Loucy (cell line): Measurements from ENCODE around the gene MTFR2.

ENCODE experiments used
- H2AFZ ChIP-seq: fragments of 200-600 bp; sonication (generic); 2 replicates; pipeline ENCODE4 v1.6.0; 2016; ENCODE audit warnings: antibody characterized with exemption, mild to moderate bottlenecking, low read length, moderate library complexity
- H3F3A ChIP-seq: fragments of 200-600 bp; 2 replicates; pipeline ENCODE4 v1.6.0; 2016; ENCODE audit warnings: antibody characterized with exemption, low read depth, mild to moderate bottlenecking
- H3K27me3 ChIP-seq: fragments of 200-600 bp; sonication (generic); 2 replicates; pipeline ENCODE4 v1.6.1; 2014; ENCODE audit warnings: low read length, mild to moderate bottlenecking; ENCODE audit not compliant: insufficient read depth, poor library complexity, severe bottlenecking
- H3K36me3 ChIP-seq: fragments of 200-600 bp; sonication (generic); 2 replicates; pipeline ENCODE4 v1.6.1; 2016; ENCODE audit warnings: low read length; ENCODE audit not compliant: insufficient read depth
- H3K4me1 ChIP-seq: fragments of 200-600 bp; sonication (generic); 2 replicates; pipeline ENCODE4 v1.5.1; 2014; ENCODE audit warnings: low read length, mild to moderate bottlenecking; ENCODE audit not compliant: insufficient read depth, poor library complexity, severe bottlenecking
- H3K4me2 ChIP-seq: fragments of 200-600 bp; sonication (generic); 2 replicates; pipeline ENCODE4 v1.6.0; 2014; ENCODE audit warnings: antibody characterized with exemption, low read length, low read depth, mild to moderate bottlenecking; ENCODE audit not compliant: poor library complexity, severe bottlenecking
- H3K4me3 ChIP-seq: fragments of 200-600 bp; sonication (generic); 2 replicates; pipeline ENCODE4 v1.5.1; 2014; ENCODE audit warnings: low read length, mild to moderate bottlenecking, mixed read lengths; ENCODE audit not compliant: poor library complexity, severe bottlenecking
- H3K79me2 ChIP-seq: fragments of 200-600 bp; sonication (generic); 2 replicates; pipeline ENCODE4 v1.6.1; 2014; ENCODE audit warnings: low read length; ENCODE audit not compliant: insufficient read depth
- H3K9ac ChIP-seq: fragments of 200-600 bp; sonication (generic); 2 replicates; pipeline ENCODE4 v1.6.0; 2014; ENCODE audit warnings: mild to moderate bottlenecking, low read depth, low read length, moderate library complexity; ENCODE audit not compliant: poor library complexity, severe bottlenecking
- H3K9me2 ChIP-seq: fragments of 200-600 bp; sonication (generic); replicated peaks from 2 replicates; pipeline ENCODE4 v1.6.1; 2016; ENCODE audit warnings: low read depth, low read length, mixed read lengths
- H3K9me3 ChIP-seq: fragments of 200-600 bp; sonication (generic); 2 replicates; pipeline ENCODE4 v1.6.1; 2014; ENCODE audit warnings: mild to moderate bottlenecking, antibody characterized with exemption, low read length, low read depth; ENCODE audit not compliant: insufficient read depth
- H4K20me1 ChIP-seq: fragments of 200-600 bp; sonication (generic); 2 replicates; pipeline ENCODE4 v1.6.0; 2014; ENCODE audit warnings: antibody characterized with exemption, low read length, mild to moderate bottlenecking; ENCODE audit not compliant: insufficient read depth, poor library complexity, severe bottlenecking
- EZH2phosphoT487 ChIP-seq: fragments of 200-600 bp; IDR thresholded peaks from 2 replicates; pipeline ENCODE4 v1.6.1; 2018; ENCODE audit warnings: antibody characterized with exemption, mild to moderate bottlenecking, moderate library complexity, borderline replicate concordance
- TF ChIP-seq, protein P1 (sequence below): fragments of 200-600 bp; sonication (generic); conservative IDR thresholded peaks from 2 replicates; pipeline ENCODE4 v1.5.1; 2014; ENCODE audit warnings: mild to moderate bottlenecking, antibody characterized with exemption, low read length

Gene MTFR2

GRCh38 chr6:136289579-136290409 lies 39.7 kb upstream of the MTFR2 start, which contains the start of gene BCLAF1:
TSS of gene BCLAF1 (minus strand) at chr6:136289846. CDS start at chr6:136279866, 9,980 bp downstream.
- Histone ChIP-seq H3K9me3 (no peaks in the 10 kb centered on the region), H3K36me3 (no peaks in the 10 kb centered on the region), H3F3A (0 out of 2 replicates have a peak, but pooled peaks cover 3% of the 10 kb centered on the region), H3K27me3 (no peaks in the 10 kb centered on the region), H3K9ac (peak within 1 kb of the TSS; percentile 95), H3K4me3 (peak within 1 kb of the TSS; percentile 89), H2AFZ (peak within 1 kb of the TSS; percentile 85), H3K9me2 (no peaks in the 10 kb centered on the region), H3K4me2 (peak within 1 kb of the TSS; percentile 90), H3K79me2 (peaks cover 46% of the 10 kb centered on the region), H4K20me1 (peaks cover 43% of the 10 kb centered on the region), H3K4me1 (peaks cover 21% of the 10 kb centered on the region)
- TF ChIP-seq, protein P1, sequence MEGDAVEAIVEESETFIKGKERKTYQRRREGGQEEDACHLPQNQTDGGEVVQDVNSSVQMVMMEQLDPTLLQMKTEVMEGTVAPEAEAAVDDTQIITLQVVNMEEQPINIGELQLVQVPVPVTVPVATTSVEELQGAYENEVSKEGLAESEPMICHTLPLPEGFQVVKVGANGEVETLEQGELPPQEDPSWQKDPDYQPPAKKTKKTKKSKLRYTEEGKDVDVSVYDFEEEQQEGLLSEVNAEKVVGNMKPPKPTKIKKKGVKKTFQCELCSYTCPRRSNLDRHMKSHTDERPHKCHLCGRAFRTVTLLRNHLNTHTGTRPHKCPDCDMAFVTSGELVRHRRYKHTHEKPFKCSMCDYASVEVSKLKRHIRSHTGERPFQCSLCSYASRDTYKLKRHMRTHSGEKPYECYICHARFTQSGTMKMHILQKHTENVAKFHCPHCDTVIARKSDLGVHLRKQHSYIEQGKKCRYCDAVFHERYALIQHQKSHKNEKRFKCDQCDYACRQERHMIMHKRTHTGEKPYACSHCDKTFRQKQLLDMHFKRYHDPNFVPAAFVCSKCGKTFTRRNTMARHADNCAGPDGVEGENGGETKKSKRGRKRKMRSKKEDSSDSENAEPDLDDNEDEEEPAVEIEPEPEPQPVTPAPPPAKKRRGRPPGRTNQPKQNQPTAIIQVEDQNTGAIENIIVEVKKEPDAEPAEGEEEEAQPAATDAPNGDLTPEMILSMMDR, result no peak
- TF ChIP-seq EZH2phosphoT487, result no peak

DNA sequence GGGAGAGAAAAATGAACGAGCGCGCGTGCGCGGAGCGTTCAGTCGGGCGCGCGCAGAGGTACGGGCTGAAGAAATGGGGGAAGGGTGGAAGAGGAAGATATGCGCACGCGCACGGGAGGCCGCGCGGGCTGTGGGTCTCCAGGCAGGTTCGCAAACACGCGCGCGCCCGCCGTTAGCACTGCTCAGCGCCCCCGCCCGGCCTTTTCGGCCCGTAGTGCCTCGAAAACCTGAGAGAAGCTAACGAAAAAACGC lies 39.1 kb upstream of the MTFR2 start:
- Histone ChIP-seq H3K36me3 (no peaks in the 10 kb centered on the region), H3K27me3 (no peaks in the 10 kb centered on the region), H4K20me1 (peaks cover 48% of the 10 kb centered on the region), H3K9me2 (no peaks in the 10 kb centered on the region), H2AFZ (peak overlapping the region; percentile 80; the same call in 1 of the 2 replicates), H3K9ac (peak overlapping the region; percentile 95), H3F3A (0 out of 2 replicates have a peak, but pooled peaks cover 3% of the 10 kb centered on the region), H3K4me3 (peak overlapping the region; percentile 89), H3K79me2 (peaks cover 52% of the 10 kb centered on the region), H3K4me1 (peaks cover 22% of the 10 kb centered on the region), H3K9me3 (no peaks in the 10 kb centered on the region), H3K4me2 (peak overlapping the region; percentile 89)
- TF ChIP-seq, protein P1, result no peak
- TF ChIP-seq EZH2phosphoT487, result no peak

DNA sequence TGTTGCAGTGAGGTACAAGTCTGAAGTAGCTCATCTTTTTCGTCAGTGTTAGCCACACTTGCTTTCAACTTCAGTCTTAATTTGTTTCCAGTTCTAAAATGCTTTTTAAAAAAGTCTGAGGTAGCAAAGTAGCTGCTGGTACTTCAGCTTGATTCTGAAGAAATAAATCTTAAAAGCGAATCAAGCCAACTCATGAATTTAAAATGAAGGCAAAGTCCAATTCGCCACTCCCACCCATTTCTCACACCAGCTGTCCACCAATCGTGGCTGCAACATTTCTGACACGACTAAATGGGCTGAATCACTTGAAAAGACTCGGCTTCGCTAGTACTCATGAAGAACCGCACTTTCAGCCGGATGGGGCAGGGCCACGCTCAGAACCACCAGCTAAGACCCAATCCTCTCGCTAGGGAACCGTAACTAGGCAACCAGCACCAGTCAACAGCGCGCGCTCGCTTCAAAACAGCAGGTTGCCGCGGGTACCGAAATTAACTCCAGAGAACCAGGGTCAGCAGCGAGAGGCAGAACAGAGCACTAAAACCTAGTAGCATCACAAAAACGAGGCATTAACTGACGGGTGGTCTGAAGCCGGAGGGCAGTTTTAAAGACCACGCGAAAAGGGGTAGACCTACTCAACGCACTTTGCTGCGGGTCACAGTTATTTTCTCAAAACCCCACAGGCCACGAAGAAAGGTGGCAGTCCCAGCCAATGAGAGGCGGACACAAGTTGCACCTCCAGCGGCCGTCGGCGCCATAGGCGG lies 38.6 kb upstream of the MTFR2 start:
- Histone ChIP-seq H3K4me1 (peaks cover 23% of the 10 kb centered on the region), H2AFZ (no peak overlapping the region), H4K20me1 (peaks cover 53% of the 10 kb centered on the region), H3K79me2 (peaks cover 57% of the 10 kb centered on the region), H3K4me3 (peak overlapping the region; percentile 89), H3K36me3 (no peaks in the 10 kb centered on the region), H3K9me3 (no peaks in the 10 kb centered on the region), H3K4me2 (peak overlapping the region; percentile 89), H3K9me2 (no peaks in the 10 kb centered on the region), H3K9ac (peak overlapping the region; percentile 95), H3F3A (0 out of 2 replicates have a peak, but pooled peaks cover 3% of the 10 kb centered on the region), H3K27me3 (no peaks in the 10 kb centered on the region)
- no peak for TF ChIP-seq EZH2phosphoT487
- TF ChIP-seq, protein P1, result 0 out of 2 replicates have a peak, but pooled peaks have one; percentile 28
